OCI-LY1 (cell line): ENCODE results near the gene HERPUD1.

ENCODE experiments used
- EZH2 ChIP-seq: fragments of 200-600 bp; sonication (generic), shearing (Covaris generic); IDR thresholded peaks from 2 replicates; pipeline ENCODE4 v1.8.0; 2017; ENCODE audit warnings: borderline replicate concordance, mixed run types, mild to moderate bottlenecking, antibody characterized with exemption, low read length, moderate library complexity, mixed read lengths
- TF ChIP-seq, protein P1 (sequence below): fragments of 200-600 bp; sonication (generic), shearing (Covaris generic); IDR thresholded peaks from 2 replicates; pipeline ENCODE4 v1.5.1; 2017; ENCODE audit warnings: mild to moderate bottlenecking, antibody characterized with exemption, low read length, moderate library complexity, mixed read lengths

DNA sequence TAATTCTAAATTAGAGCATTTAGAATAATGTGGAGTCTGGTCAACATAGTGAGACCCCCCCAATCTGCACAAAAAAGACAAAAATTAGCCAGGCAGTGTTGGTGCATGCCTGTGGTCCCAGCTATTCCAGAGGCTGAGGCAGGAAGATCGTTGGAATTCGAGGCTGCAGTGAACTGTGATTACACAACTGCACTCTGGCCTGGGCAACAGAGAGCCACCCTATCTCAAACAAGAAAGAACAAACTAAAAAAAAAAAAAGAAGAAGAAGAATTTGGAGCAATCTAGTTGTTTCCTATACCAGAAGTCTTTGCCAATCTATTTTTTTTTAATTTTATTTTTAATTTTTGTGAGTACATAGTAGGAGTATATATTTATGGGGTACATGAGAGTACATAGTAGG lies 35.8 kb downstream of the HERPUD1 start:
- TF ChIP-seq, protein P1, sequence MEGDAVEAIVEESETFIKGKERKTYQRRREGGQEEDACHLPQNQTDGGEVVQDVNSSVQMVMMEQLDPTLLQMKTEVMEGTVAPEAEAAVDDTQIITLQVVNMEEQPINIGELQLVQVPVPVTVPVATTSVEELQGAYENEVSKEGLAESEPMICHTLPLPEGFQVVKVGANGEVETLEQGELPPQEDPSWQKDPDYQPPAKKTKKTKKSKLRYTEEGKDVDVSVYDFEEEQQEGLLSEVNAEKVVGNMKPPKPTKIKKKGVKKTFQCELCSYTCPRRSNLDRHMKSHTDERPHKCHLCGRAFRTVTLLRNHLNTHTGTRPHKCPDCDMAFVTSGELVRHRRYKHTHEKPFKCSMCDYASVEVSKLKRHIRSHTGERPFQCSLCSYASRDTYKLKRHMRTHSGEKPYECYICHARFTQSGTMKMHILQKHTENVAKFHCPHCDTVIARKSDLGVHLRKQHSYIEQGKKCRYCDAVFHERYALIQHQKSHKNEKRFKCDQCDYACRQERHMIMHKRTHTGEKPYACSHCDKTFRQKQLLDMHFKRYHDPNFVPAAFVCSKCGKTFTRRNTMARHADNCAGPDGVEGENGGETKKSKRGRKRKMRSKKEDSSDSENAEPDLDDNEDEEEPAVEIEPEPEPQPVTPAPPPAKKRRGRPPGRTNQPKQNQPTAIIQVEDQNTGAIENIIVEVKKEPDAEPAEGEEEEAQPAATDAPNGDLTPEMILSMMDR = no peak
- TF ChIP-seq EZH2 = no peak
